ENCODE data around the gene VAV2.

DNA sequence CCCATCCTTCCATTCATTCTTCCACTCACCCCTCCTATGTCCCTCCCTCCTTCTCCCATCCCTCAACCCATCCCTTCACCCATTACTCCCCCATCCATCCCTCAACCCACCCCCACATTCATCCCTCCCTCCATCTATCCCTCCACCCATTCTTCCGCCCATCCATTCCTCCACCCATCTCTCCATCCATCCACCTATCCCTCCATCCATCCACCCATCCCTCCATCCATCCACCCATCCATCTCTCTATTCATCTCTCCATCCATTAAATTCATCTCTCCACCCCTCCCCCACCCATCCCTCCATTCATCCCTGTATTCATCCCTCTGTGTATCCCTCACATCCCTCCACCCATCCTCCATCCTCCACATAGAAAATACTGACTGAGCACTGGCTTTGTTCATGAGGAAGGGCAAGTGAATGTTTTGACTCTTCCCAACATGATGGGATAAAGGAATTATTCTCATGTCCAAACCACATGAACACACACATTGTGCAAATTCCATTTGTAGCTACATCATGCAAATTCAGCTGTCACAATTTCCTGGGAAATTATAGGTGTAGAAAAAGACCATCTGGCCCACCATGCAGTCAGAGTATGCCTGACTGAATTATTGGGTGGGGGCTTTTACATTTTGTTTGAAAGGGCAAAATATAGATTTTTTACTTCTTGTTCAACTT is 6.9 kb upstream of the VAV2 start:
- TF ChIP-seq TCF4 (CRISPR knock-in tag; IDR thresholded peaks at IDR 0.05; ENCODE audit: borderline replicate concordance), result no peak
- TF ChIP-seq ESRRG (CRISPR knock-in tag; IDR thresholded peaks at IDR 0.05), result no peak
- no peak for TF ChIP-seq PPARA (CRISPR knock-in tag; IDR thresholded peaks at IDR 0.05; ENCODE audit: borderline replicate concordance)
- TF ChIP-seq ZNF8 (CRISPR knock-in tag; IDR thresholded peaks at IDR 0.05), result no peak
- TF ChIP-seq GLIS3 (CRISPR knock-in tag; IDR thresholded peaks at IDR 0.05), result no peak
- TF ChIP-seq ZNF70 (CRISPR knock-in tag; IDR thresholded peaks at IDR 0.05), result no peak
- TF ChIP-seq, protein P1, sequence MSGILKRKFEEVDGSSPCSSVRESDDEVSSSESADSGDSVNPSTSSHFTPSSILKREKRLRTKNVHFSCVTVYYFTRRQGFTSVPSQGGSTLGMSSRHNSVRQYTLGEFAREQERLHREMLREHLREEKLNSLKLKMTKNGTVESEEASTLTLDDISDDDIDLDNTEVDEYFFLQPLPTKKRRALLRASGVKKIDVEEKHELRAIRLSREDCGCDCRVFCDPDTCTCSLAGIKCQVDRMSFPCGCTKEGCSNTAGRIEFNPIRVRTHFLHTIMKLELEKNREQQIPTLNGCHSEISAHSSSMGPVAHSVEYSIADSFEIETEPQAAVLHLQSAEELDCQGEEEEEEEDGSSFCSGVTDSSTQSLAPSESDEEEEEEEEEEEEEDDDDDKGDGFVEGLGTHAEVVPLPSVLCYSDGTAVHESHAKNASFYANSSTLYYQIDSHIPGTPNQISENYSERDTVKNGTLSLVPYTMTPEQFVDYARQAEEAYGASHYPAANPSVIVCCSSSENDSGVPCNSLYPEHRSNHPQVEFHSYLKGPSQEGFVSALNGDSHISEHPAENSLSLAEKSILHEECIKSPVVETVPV (CRISPR knock-in tag; IDR thresholded peaks at IDR 0.05), result no peak
- no peak for TF ChIP-seq ZFP3 (CRISPR knock-in tag; IDR thresholded peaks at IDR 0.05)
- TF ChIP-seq, protein P2, sequence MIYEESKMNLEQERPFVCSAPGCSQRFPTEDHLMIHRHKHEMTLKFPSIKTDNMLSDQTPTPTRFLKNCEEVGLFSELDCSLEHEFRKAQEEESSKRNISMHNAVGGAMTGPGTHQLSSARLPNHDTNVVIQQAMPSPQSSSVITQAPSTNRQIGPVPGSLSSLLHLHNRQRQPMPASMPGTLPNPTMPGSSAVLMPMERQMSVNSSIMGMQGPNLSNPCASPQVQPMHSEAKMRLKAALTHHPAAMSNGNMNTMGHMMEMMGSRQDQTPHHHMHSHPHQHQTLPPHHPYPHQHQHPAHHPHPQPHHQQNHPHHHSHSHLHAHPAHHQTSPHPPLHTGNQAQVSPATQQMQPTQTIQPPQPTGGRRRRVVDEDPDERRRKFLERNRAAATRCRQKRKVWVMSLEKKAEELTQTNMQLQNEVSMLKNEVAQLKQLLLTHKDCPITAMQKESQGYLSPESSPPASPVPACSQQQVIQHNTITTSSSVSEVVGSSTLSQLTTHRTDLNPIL (CRISPR knock-in tag; IDR thresholded peaks at IDR 0.05; ENCODE audit: low read depth), result no peak
- no peak for TF ChIP-seq ARNTL (CRISPR knock-in tag; IDR thresholded peaks at IDR 0.05; ENCODE audit: borderline replicate concordance, low read depth)
